Measurements from ENCODE around the gene PRMT2. TPM values are rescaled to one million over a fixed set of nuclear protein-coding genes. Genes with fewer than 3 reads are reported as not detected.

The PRMT2 gene
- total RNA-seq, 1 experiment from 2014 or later = 53.7 TPM

DNA sequence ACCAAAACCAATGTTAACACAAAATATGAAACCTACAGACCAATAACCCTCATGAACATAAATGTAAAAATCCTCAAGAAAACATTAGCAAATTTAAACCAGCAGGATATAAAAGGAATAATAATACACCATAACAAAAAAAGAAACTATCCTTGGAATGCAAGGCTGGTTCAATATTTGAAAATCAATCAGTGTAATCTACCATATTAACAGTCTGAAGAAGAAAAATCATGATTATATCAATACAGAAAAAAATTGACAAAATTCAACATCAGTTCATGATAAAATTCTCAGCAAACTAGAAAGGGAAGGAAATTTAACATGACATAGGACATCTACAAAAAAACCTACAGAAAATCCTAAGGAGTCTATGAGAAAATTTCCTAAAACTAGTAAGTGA is 19.8 kb downstream of the PRMT2 start (continued):
- TF ChIP-seq AFF4 (CRISPR knock-in tag; IDR thresholded peaks at IDR 0.05; ENCODE audit: borderline replicate concordance) (no peak), OVOL2 (CRISPR knock-in tag; IDR thresholded peaks at IDR 0.05; ENCODE audit: borderline replicate concordance) (no peak), HMGA2 (CRISPR knock-in tag; IDR thresholded peaks at IDR 0.05) (no peak)

DNA sequence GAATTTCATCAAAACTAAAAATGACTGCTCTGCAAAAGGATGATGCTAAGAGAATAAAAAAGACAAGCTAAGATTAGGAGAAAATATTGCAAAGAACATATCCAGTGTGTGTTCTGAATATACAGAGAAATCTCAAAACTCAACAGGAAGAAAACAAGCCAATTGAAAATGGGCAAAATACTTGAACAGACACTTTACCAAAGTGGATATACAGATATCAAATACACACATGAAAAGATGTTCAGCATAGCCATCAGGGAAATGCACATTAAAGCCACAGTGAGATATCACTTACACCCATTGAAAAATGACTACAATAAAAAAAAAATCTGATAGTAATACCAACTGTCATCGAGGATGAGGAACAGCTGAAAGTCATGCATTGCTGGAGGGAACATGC is 21.3 kb downstream of the PRMT2 start:
- ChIA-PET CTCF (no interaction called here), POLR2A (no interaction called here)
- no peak overlapping the region for H3K27ac Mint-ChIP-seq
- no peaks in the 10 kb centered on the region for H3K27me3 Mint-ChIP-seq (ENCODE audit: low read depth)
- no peak for ATAC-seq
- no peak for DNase-seq (ENCODE audit: low spot score)
- peaks cover 61% of the 10 kb centered on the region for H3K36me3 Mint-ChIP-seq
- H3K4me3 Mint-ChIP-seq = no peak overlapping the region
- peaks cover 5% of the 10 kb centered on the region for H3K4me1 Mint-ChIP-seq
- H3K9me3 Mint-ChIP-seq = peaks cover 32% of the 10 kb centered on the region
- no peak for TF ChIP-seq ZBTB43 (CRISPR knock-in tag; IDR thresholded peaks at IDR 0.05)
- TF ChIP-seq, protein P1, sequence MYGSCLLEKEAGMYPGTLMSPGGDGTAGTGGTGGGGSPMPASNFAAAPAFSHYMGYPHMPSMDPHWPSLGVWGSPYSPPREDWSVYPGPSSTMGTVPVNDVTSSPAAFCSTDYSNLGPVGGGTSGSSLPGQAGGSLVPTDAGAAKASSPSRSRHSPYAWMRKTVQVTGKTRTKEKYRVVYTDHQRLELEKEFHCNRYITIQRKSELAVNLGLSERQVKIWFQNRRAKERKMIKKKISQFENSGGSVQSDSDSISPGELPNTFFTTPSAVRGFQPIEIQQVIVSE (CRISPR knock-in tag; IDR thresholded peaks at IDR 0.05; ENCODE audit: borderline replicate concordance) = no peak
- no peak for TF ChIP-seq AR (CRISPR knock-in tag; IDR thresholded peaks at IDR 0.05)
- TF ChIP-seq FOXP1 (CRISPR knock-in tag; IDR thresholded peaks at IDR 0.05; ENCODE audit: borderline replicate concordance) = no peak
- no peak for TF ChIP-seq ATF2 (CRISPR knock-in tag; IDR thresholded peaks at IDR 0.05; ENCODE audit: borderline replicate concordance, low read depth)
- TF ChIP-seq ZNF232 (CRISPR knock-in tag; IDR thresholded peaks at IDR 0.05) = no peak
- TF ChIP-seq HMGA2 (CRISPR knock-in tag; IDR thresholded peaks at IDR 0.05) = no peak
- TF ChIP-seq, protein P2, sequence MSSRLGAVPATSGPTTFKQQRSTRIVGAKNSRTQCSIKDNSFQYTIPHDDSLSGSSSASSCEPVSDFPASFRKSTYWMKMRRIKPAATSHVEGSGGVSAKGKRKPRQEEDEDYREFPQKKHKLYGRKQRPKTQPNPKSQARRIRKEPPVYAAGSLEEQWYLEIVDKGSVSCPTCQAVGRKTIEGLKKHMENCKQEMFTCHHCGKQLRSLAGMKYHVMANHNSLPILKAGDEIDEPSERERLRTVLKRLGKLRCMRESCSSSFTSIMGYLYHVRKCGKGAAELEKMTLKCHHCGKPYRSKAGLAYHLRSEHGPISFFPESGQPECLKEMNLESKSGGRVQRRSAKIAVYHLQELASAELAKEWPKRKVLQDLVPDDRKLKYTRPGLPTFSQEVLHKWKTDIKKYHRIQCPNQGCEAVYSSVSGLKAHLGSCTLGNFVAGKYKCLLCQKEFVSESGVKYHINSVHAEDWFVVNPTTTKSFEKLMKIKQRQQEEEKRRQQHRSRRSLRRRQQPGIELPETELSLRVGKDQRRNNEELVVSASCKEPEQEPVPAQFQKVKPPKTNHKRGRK (CRISPR knock-in tag; IDR thresholded peaks at IDR 0.05; ENCODE audit: borderline replicate concordance) = no peak
- no peak for TF ChIP-seq AFF4 (CRISPR knock-in tag; IDR thresholded peaks at IDR 0.05; ENCODE audit: borderline replicate concordance)
- TF ChIP-seq NR2C2 (CRISPR knock-in tag; IDR thresholded peaks at IDR 0.05) = no peak
- no peak for TF ChIP-seq ATF1 (CRISPR knock-in tag; IDR thresholded peaks at IDR 0.05)
- no peak for TF ChIP-seq ZBTB21 (CRISPR knock-in tag; IDR thresholded peaks at IDR 0.05; ENCODE audit: borderline replicate concordance)
- TF ChIP-seq ZNF423 (CRISPR knock-in tag; IDR thresholded peaks at IDR 0.05) = no peak
- TF ChIP-seq, protein P3, sequence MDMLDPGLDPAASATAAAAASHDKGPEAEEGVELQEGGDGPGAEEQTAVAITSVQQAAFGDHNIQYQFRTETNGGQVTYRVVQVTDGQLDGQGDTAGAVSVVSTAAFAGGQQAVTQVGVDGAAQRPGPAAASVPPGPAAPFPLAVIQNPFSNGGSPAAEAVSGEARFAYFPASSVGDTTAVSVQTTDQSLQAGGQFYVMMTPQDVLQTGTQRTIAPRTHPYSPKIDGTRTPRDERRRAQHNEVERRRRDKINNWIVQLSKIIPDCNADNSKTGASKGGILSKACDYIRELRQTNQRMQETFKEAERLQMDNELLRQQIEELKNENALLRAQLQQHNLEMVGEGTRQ (CRISPR knock-in tag; IDR thresholded peaks at IDR 0.05) = no peak
- no peak for TF ChIP-seq ZNF219 (CRISPR knock-in tag; IDR thresholded peaks at IDR 0.05; ENCODE audit: borderline replicate concordance)
